GM23338 (cell line): ENCODE measurements around the gene DYRK4. TPM values are rescaled to one million over a fixed set of nuclear protein-coding genes. Genes with fewer than 3 reads are reported as not detected.

Source experiments
- ATAC-seq: fragments of 200-7000 bp; cut with Tn5 transposase; 3 replicates; pipeline ENCODE4 v1.9.1; 2020
- DNase-seq: peaks from one replicate; pipeline ENCODE4 v3.0.0-alpha.2; 2015; ENCODE audit warnings: low spot score
- H2AFZ ChIP-seq: fragments of 200-600 bp; sonication (generic); 2 replicates; pipeline ENCODE4 v1.8.0; 2016; ENCODE audit warnings: antibody characterized with exemption, mild to moderate bottlenecking, moderate library complexity
- H3F3A ChIP-seq: fragments of 200-600 bp; sonication (generic); replicated peaks from 2 replicates; pipeline ENCODE4 v1.8.0; 2017; ENCODE audit warnings: antibody characterized with exemption, mixed run types, low read depth
- H3K27ac ChIP-seq: fragments of 200-600 bp; sonication (generic); 2 replicates; pipeline ENCODE4 v1.6.1; 2016; ENCODE audit warnings: low read depth
- H3K27me3 ChIP-seq: fragments of 200-600 bp; sonication (generic); 2 replicates; pipeline ENCODE4 v1.8.0; 2016; ENCODE audit warnings: mild to moderate bottlenecking, mixed run types, moderate library complexity; ENCODE audit not compliant: insufficient read depth
- H3K36me3 ChIP-seq: fragments of 200-600 bp; sonication (generic); 2 replicates; pipeline ENCODE4 v1.8.0; 2016; ENCODE audit warnings: mild to moderate bottlenecking; ENCODE audit not compliant: insufficient read depth
- H3K4me1 ChIP-seq: fragments of 200-600 bp; sonication (generic); 2 replicates; pipeline ENCODE4 v1.8.0; 2016; ENCODE audit warnings: mild to moderate bottlenecking, moderate library complexity; ENCODE audit not compliant: insufficient read depth
- H3K4me2 ChIP-seq: fragments of 200-600 bp; sonication (generic); 2 replicates; pipeline ENCODE4 v1.7.1; 2017; ENCODE audit warnings: mixed run types
- H3K4me3 ChIP-seq: fragments of 200-600 bp; sonication (generic); 2 replicates; pipeline ENCODE4 v1.6.1; 2016; ENCODE audit warnings: mixed run types
- H3K79me2 ChIP-seq: fragments of 200-600 bp; sonication (generic); replicated peaks from 2 replicates; pipeline ENCODE4 v1.8.0; 2017; ENCODE audit warnings: mild to moderate bottlenecking; ENCODE audit not compliant: insufficient read depth
- H3K9me2 ChIP-seq: fragments of 200-600 bp; sonication (generic); 2 replicates; pipeline ENCODE4 v1.8.0; 2017; ENCODE audit not compliant: insufficient read depth
- H4K20me1 ChIP-seq: fragments of 200-600 bp; sonication (generic); replicated peaks from 2 replicates; pipeline ENCODE4 v1.8.0; 2017; ENCODE audit warnings: mild to moderate bottlenecking; ENCODE audit not compliant: insufficient read depth
- H3K27ac Mint-ChIP-seq: 2 replicates; pipeline ENCODE4 v1.8.0; 2020; ENCODE audit warnings: inconsistent platforms, mild to moderate bottlenecking, moderate library complexity, mixed read lengths
- H3K27me3 Mint-ChIP-seq: 3 replicates; pipeline ENCODE4 v1.8.0; 2022; ENCODE audit warnings: low read depth, mild to moderate bottlenecking, moderate library complexity, mixed read lengths, inconsistent platforms; ENCODE audit not compliant: insufficient read depth, poor library complexity
- H3K36me3 Mint-ChIP-seq: 3 replicates; pipeline ENCODE4 v1.8.0; 2021; ENCODE audit warnings: low read depth, mild to moderate bottlenecking, inconsistent platforms, moderate library complexity, mixed read lengths
- H3K4me1 Mint-ChIP-seq: 3 replicates; pipeline ENCODE4 v1.8.0; 2020; ENCODE audit warnings: mild to moderate bottlenecking, inconsistent platforms, mixed read lengths
- H3K4me3 Mint-ChIP-seq: 3 replicates; pipeline ENCODE4 v1.8.0; 2021; ENCODE audit warnings: moderate library complexity, mild to moderate bottlenecking, inconsistent platforms, mixed read lengths
- H3K9me3 Mint-ChIP-seq: 3 replicates; pipeline ENCODE4 v1.8.0; 2020; ENCODE audit warnings: moderate library complexity, mild to moderate bottlenecking, inconsistent platforms, mixed read lengths
- CREB1 ChIP-seq: fragments of 250-450 bp; sonication (Bioruptor Pico); IDR thresholded peaks from 2 replicates; pipeline ENCODE4 v1.5.0; 2020; ENCODE audit warnings: low read depth, mild to moderate bottlenecking, moderate library complexity
- CTCF ChIP-seq, 2 experiments: fragments of 200-600 bp in 1 of 2; sonication (generic) in 1 of 2; conservative IDR thresholded peaks; 2 replicates each; pipeline versions ENCODE4 v1.5.1 to v1.6.1; 2016 to 2017; ENCODE audit warnings: antibody characterized with exemption in 2 of 2, low read depth in 2 of 2, mild to moderate bottlenecking in 2 of 2, moderate library complexity in 1 of 2
- ETS1 ChIP-seq: IDR thresholded peaks from 2 replicates; pipeline ENCODE4 v1.6.1; 2016; ENCODE audit warnings: antibody characterized with exemption
- EZH2 ChIP-seq: fragments of 200-600 bp; sonication (generic); IDR thresholded peaks from one replicate; pipeline ENCODE4 v1.8.0; 2017; ENCODE audit warnings: antibody characterized with exemption, mild to moderate bottlenecking, low read depth; ENCODE audit not compliant: unreplicated experiment
- EZH2phosphoT487 ChIP-seq: fragments of 200-600 bp; sonication (generic); IDR thresholded peaks from one replicate; pipeline ENCODE4 v1.8.1; 2018; ENCODE audit warnings: antibody characterized with exemption; ENCODE audit not compliant: unreplicated experiment
- JUNB ChIP-seq: IDR thresholded peaks from one replicate; pipeline ENCODE4 v1.6.1; 2016; ENCODE audit warnings: antibody characterized with exemption; ENCODE audit not compliant: unreplicated experiment
- NANOG ChIP-seq: IDR thresholded peaks from 2 replicates; pipeline ENCODE4 v1.6.1; 2016; ENCODE audit warnings: antibody characterized with exemption, borderline replicate concordance
- POLR2AphosphoS5 ChIP-seq: IDR thresholded peaks from 2 replicates; pipeline ENCODE4 v1.6.1; 2016; ENCODE audit warnings: antibody characterized with exemption, low read depth
- REST ChIP-seq: IDR thresholded peaks from one replicate; pipeline ENCODE4 v1.6.1; 2018; ENCODE audit warnings: antibody characterized with exemption; ENCODE audit not compliant: unreplicated experiment
- STAT1 ChIP-seq: IDR thresholded peaks from one replicate; pipeline ENCODE4 v1.6.1; 2016; ENCODE audit warnings: antibody characterized with exemption; ENCODE audit not compliant: unreplicated experiment
- ZNF114 ChIP-seq: fragments of 250-450 bp; sonication (Bioruptor Pico); IDR thresholded peaks from 2 replicates; pipeline ENCODE4 v1.5.0; 2020; ENCODE audit warnings: mild to moderate bottlenecking, moderate library complexity
- ZNF331 ChIP-seq: fragments of 250-450 bp; sonication (Bioruptor Pico); IDR thresholded peaks from 2 replicates; pipeline ENCODE4 v1.5.0; 2020; ENCODE audit warnings: low read depth, mild to moderate bottlenecking, moderate library complexity
- ZNF462 ChIP-seq: fragments of 250-450 bp; sonication (Bioruptor Pico); IDR thresholded peaks from 2 replicates; pipeline ENCODE4 v1.5.0; 2020; ENCODE audit warnings: mild to moderate bottlenecking, moderate library complexity
- polyA plus RNA-seq: library from polyadenylated mRNA; unstranded; fragments of >200 nt; fragmentation: Nextera tagmentation; extraction: Ambion mirVana; gene quantifications from 2 replicates; pipeline ENCODE4 v1.2.1, GENCODE V29; 2016
- total RNA-seq: library from RNA; depleted of rRNA; stranded (reverse); fragments of >200 nt; shearing (Covaris generic); gene quantifications from 2 replicates; pipeline ENCODE4 v1.2.3, GENCODE V29; 2014

Gene DYRK4
- total and polyA plus RNA-seq, 2 experiments from 2014 or later = 11.3 to 16.9 TPM

- no peak for ATAC-seq
- no peaks in the 10 kb centered on the region for H3K9me3 Mint-ChIP-seq
- no peak overlapping the region for H3K27ac ChIP-seq
- H3K4me1 Mint-ChIP-seq = peaks cover 3% of the 10 kb centered on the region; the same call in 1 of the 3 replicates
- H3K36me3 ChIP-seq = no peaks in the 10 kb centered on the region
- peaks cover 3% of the 10 kb centered on the region; the same call in 1 of the 2 replicates for H3K9me2 ChIP-seq
- H3K4me3 ChIP-seq = no peak overlapping the region
- no peaks in the 10 kb centered on the region; the same call in 1 of the 2 replicates for H3K79me2 ChIP-seq
- H3K4me2 ChIP-seq = no peak overlapping the region
- no peaks in the 10 kb centered on the region for H3F3A ChIP-seq
- no peaks in the 10 kb centered on the region for H3K36me3 Mint-ChIP-seq
- no peaks in the 10 kb centered on the region for H4K20me1 ChIP-seq
- H3K4me3 Mint-ChIP-seq = no peak overlapping the region
- H3K27ac Mint-ChIP-seq = no peak overlapping the region
- H3K27me3 ChIP-seq = no peaks in the 10 kb centered on the region
- no peak for DNase-seq
- no peaks in the 10 kb centered on the region for H3K4me1 ChIP-seq
- no peak for TF ChIP-seq POLR2AphosphoS5
- no peak for TF ChIP-seq ZNF331 (CRISPR knock-in tag)
- TF ChIP-seq REST = no peak
- TF ChIP-seq NANOG = no peak
- no peak for TF ChIP-seq CTCF (conservative IDR thresholded peaks at IDR 0.05; ENCODE audit: low read depth in 2 of 2)
- TF ChIP-seq EZH2 = no peak
- no peak for TF ChIP-seq EZH2phosphoT487
- TF ChIP-seq STAT1 = no peak
- no peak for TF ChIP-seq ZNF462 (CRISPR knock-in tag)
- no peak for TF ChIP-seq CREB1 (CRISPR knock-in tag)
- no peak for TF ChIP-seq ETS1
- no peak for TF ChIP-seq ZNF114
- no peak for TF ChIP-seq JUNB
- peaks cover 11% of the 10 kb centered on the region for H3K27me3 Mint-ChIP-seq
- H2AFZ ChIP-seq = no peak overlapping the region
These were observed 41.9 kb downstream of the DYRK4 start for GRCh38 chr12:4603946-4604345.
